DOHH2 (cell line): ENCODE results near the gene LHFPL5.

ENCODE experiments used
- H3F3A ChIP-seq: fragments of 200-600 bp; sonication (generic), shearing (Covaris generic); 2 replicates; pipeline ENCODE4 v1.6.0; 2016; ENCODE audit warnings: antibody characterized with exemption, mild to moderate bottlenecking; ENCODE audit not compliant: control insufficient read depth, insufficient read depth
- H3K27ac ChIP-seq: fragments of 200-600 bp; sonication (generic); 2 replicates; pipeline ENCODE4 v1.5.1; 2014; ENCODE audit warnings: low read depth, mild to moderate bottlenecking, low read length, moderate library complexity
- H3K27me3 ChIP-seq: fragments of 200-600 bp; sonication (generic); 2 replicates; pipeline ENCODE4 v1.6.1; 2014; ENCODE audit warnings: mild to moderate bottlenecking, low read length, mixed read lengths; ENCODE audit not compliant: control insufficient read depth
- H3K36me3 ChIP-seq: fragments of 200-600 bp; sonication (generic); 2 replicates; pipeline ENCODE4 v1.6.1; 2014; ENCODE audit warnings: mild to moderate bottlenecking, low read length, moderate library complexity, mixed read lengths; ENCODE audit not compliant: control insufficient read depth
- H3K4me1 ChIP-seq: fragments of 200-600 bp; sonication (generic); 2 replicates; pipeline ENCODE4 v1.6.1; 2014; ENCODE audit warnings: mild to moderate bottlenecking, low read length, mixed read lengths; ENCODE audit not compliant: control insufficient read depth
- H3K4me2 ChIP-seq: fragments of 200-600 bp; sonication (generic); 2 replicates; pipeline ENCODE4 v1.6.0; 2014; ENCODE audit warnings: mild to moderate bottlenecking, low read length, moderate library complexity
- H3K4me3 ChIP-seq: fragments of 200-600 bp; sonication (generic); 2 replicates; pipeline ENCODE4 v1.5.1; 2014; ENCODE audit warnings: mild to moderate bottlenecking, low read length, mixed read lengths
- H3K79me2 ChIP-seq: fragments of 200-600 bp; sonication (generic); 2 replicates; pipeline ENCODE4 v1.6.1; 2014; ENCODE audit warnings: mild to moderate bottlenecking, low read length, mixed read lengths; ENCODE audit not compliant: control insufficient read depth
- H3K9me2 ChIP-seq: fragments of 200-600 bp; sonication (generic); replicated peaks from 2 replicates; pipeline ENCODE4 v1.6.1; 2014; ENCODE audit warnings: mild to moderate bottlenecking, low read length, mixed read lengths; ENCODE audit not compliant: control insufficient read depth
- H3K9me3 ChIP-seq: fragments of 200-600 bp; sonication (generic); 2 replicates; pipeline ENCODE4 v1.6.1; 2014; ENCODE audit warnings: antibody characterized with exemption, low read length, mixed read lengths; ENCODE audit not compliant: control insufficient read depth, insufficient read depth
- H4K20me1 ChIP-seq: fragments of 200-600 bp; sonication (generic); 2 replicates; pipeline ENCODE4 v1.6.0; 2014; ENCODE audit warnings: low read depth, mild to moderate bottlenecking, antibody characterized with exemption, low read length, moderate library complexity; ENCODE audit not compliant: control insufficient read depth, insufficient read depth
- CTCF ChIP-seq: fragments of 200-600 bp; sonication (generic); IDR thresholded peaks from one replicate; pipeline ENCODE4 v1.5.1; 2014; ENCODE audit warnings: antibody characterized with exemption, mild to moderate bottlenecking, low read depth, low read length; ENCODE audit not compliant: poor library complexity, severe bottlenecking
- EZH2phosphoT487 ChIP-seq: fragments of 200-600 bp; sonication (generic); IDR thresholded peaks from 2 replicates; pipeline ENCODE4 v1.6.1; 2017; ENCODE audit warnings: borderline replicate concordance, mild to moderate bottlenecking, antibody characterized with exemption, low read length, moderate library complexity, mixed read lengths

Gene LHFPL5

GRCh38 chr6:35810971-35811698, 6.0 kb downstream of the LHFPL5 start:
- Histone ChIP-seq H3K27ac (no peak overlapping the region), H3K4me3 (no peak overlapping the region), H3K4me1 (no peaks in the 10 kb centered on the region), H3K9me2 (no peaks in the 10 kb centered on the region), H3K9me3 (no peaks in the 10 kb centered on the region), H3K27me3 (no peaks in the 10 kb centered on the region), H3K36me3 (no peaks in the 10 kb centered on the region), H3F3A (no peaks in the 10 kb centered on the region), H3K4me2 (no peak overlapping the region), H3K79me2 (no peaks in the 10 kb centered on the region), H4K20me1 (no peaks in the 10 kb centered on the region)
- TF ChIP-seq CTCF (no peak), EZH2phosphoT487 (no peak)

- Histone ChIP-seq H3K4me3 (no peak overlapping the region), H4K20me1 (no peaks in the 10 kb centered on the region), H3K9me3 (no peaks in the 10 kb centered on the region), H3K9me2 (no peaks in the 10 kb centered on the region), H3K79me2 (no peaks in the 10 kb centered on the region), H3K27ac (no peak overlapping the region), H3F3A (no peaks in the 10 kb centered on the region), H3K4me1 (no peaks in the 10 kb centered on the region), H3K36me3 (no peaks in the 10 kb centered on the region), H3K27me3 (no peaks in the 10 kb centered on the region), H3K4me2 (no peak overlapping the region)
- TF ChIP-seq CTCF (no peak), EZH2phosphoT487 (no peak)
These were observed 6.5 kb downstream of the LHFPL5 start for GRCh38 chr6:35811699-35811995.

- H3K9me3 ChIP-seq = peaks cover 5% of the 10 kb centered on the region
- no peaks in the 10 kb centered on the region for H3K79me2 ChIP-seq
- H3K36me3 ChIP-seq = no peaks in the 10 kb centered on the region
- H3K4me2 ChIP-seq = no peak overlapping the region
- peaks cover 4% of the 10 kb centered on the region for H3K4me1 ChIP-seq
- no peak for TF ChIP-seq CTCF
- TF ChIP-seq EZH2phosphoT487 = no peak
- no peaks in the 10 kb centered on the region for H4K20me1 ChIP-seq
- H3K9me2 ChIP-seq = no peaks in the 10 kb centered on the region
- no peaks in the 10 kb centered on the region for H3K27me3 ChIP-seq
- no peak overlapping the region for H3K27ac ChIP-seq
- H3K4me3 ChIP-seq = no peak overlapping the region
- no peaks in the 10 kb centered on the region for H3F3A ChIP-seq
These were observed 12.4 kb downstream of the LHFPL5 start for GRCh38 chr6:35817515-35817914.
